Activated T-cell treated with anti-CD3 and anti-CD28 coated beads, Interleukin-2, amount 50 U/mL, for 24 hours (primary cell): ENCODE data around the gene PPP6R3.
A peak's percentile ranks its signal among the peaks of the same experiment; 100 is the strongest.

Experiments
- DNase-seq: peaks from one replicate; pipeline ENCODE4 v3.0.0-alpha.2; 2020
- H3K27ac Mint-ChIP-seq: 2 replicates; pipeline ENCODE4 v1.8.0; 2020; ENCODE audit warnings: mild to moderate bottlenecking, mixed read lengths
- H3K27me3 Mint-ChIP-seq: 2 replicates; pipeline ENCODE4 v1.8.0; 2020; ENCODE audit warnings: mixed read lengths
- H3K36me3 Mint-ChIP-seq: 2 replicates; pipeline ENCODE4 v1.8.0; 2020; ENCODE audit warnings: low read depth, mixed read lengths
- H3K4me1 Mint-ChIP-seq: 2 replicates; pipeline ENCODE4 v1.8.0; 2020; ENCODE audit warnings: low read depth, mixed read lengths
- H3K4me3 Mint-ChIP-seq: 2 replicates; pipeline ENCODE4 v1.8.0; 2020; ENCODE audit warnings: mild to moderate bottlenecking, moderate library complexity, mixed read lengths
- H3K9me3 Mint-ChIP-seq: 2 replicates; pipeline ENCODE4 v1.8.0; 2020; ENCODE audit warnings: mixed read lengths

PPP6R3 gene

GRCh38 chr11:68579455-68579854 is 118.9 kb downstream of the PPP6R3 start:
- Mint-ChIP-seq H3K27ac (no peak overlapping the region), H3K36me3 (peaks cover 96% of the 10 kb centered on the region), H3K4me3 (no peak overlapping the region), H3K4me1 (peaks cover 27% of the 10 kb centered on the region), H3K9me3 (no peaks in the 10 kb centered on the region), H3K27me3 (no peaks in the 10 kb centered on the region)
- no peak for DNase-seq

GRCh38 chr11:68581439-68581838 is 120.9 kb downstream of the PPP6R3 start:
- DNase-seq: no peak
- Mint-ChIP-seq H3K4me1 (peaks cover 27% of the 10 kb centered on the region), H3K9me3 (no peaks in the 10 kb centered on the region), H3K4me3 (no peak overlapping the region), H3K36me3 (peaks cover 94% of the 10 kb centered on the region), H3K27ac (peak overlapping the region; percentile 4), H3K27me3 (no peaks in the 10 kb centered on the region)

- H3K9me3 Mint-ChIP-seq: no peaks in the 10 kb centered on the region
- H3K4me3 Mint-ChIP-seq: no peak overlapping the region
- H3K27me3 Mint-ChIP-seq: no peaks in the 10 kb centered on the region
- H3K36me3 Mint-ChIP-seq: peaks cover 95% of the 10 kb centered on the region
- H3K27ac Mint-ChIP-seq: no peak overlapping the region
- peaks cover 27% of the 10 kb centered on the region for H3K4me1 Mint-ChIP-seq
- no peak for DNase-seq
Measured at GRCh38 chr11:68581901-68582300, 121.3 kb downstream of the PPP6R3 start.

GRCh38 chr11:68582416-68583040 is 122.0 kb downstream of the PPP6R3 start:
- DNase-seq: no peak
- Mint-ChIP-seq H3K36me3 (peaks cover 95% of the 10 kb centered on the region), H3K4me1 (peaks cover 27% of the 10 kb centered on the region), H3K4me3 (no peak overlapping the region), H3K27ac (peak overlapping the region; percentile 87), H3K9me3 (no peaks in the 10 kb centered on the region), H3K27me3 (no peaks in the 10 kb centered on the region)

GRCh38 chr11:68583041-68583446 is 122.5 kb downstream of the PPP6R3 start:
- Mint-ChIP-seq H3K4me1 (peaks cover 27% of the 10 kb centered on the region), H3K9me3 (no peaks in the 10 kb centered on the region), H3K4me3 (no peak overlapping the region), H3K36me3 (peaks cover 95% of the 10 kb centered on the region), H3K27ac (peak overlapping the region; percentile 87), H3K27me3 (no peaks in the 10 kb centered on the region)
- no peak for DNase-seq

- peak; percentile 69 for DNase-seq
- H3K9me3 Mint-ChIP-seq: no peaks in the 10 kb centered on the region
- H3K4me1 Mint-ChIP-seq: peaks cover 22% of the 10 kb centered on the region
- H3K4me3 Mint-ChIP-seq: no peak overlapping the region
- H3K27ac Mint-ChIP-seq: peak overlapping the region; percentile 11
- peaks cover 94% of the 10 kb centered on the region for H3K36me3 Mint-ChIP-seq
- H3K27me3 Mint-ChIP-seq: no peaks in the 10 kb centered on the region
Measured at GRCh38 chr11:68584097-68584496, 123.5 kb downstream of the PPP6R3 start.

- DNase-seq: no peak
- Mint-ChIP-seq H3K27ac (peak overlapping the region; percentile 85), H3K4me1 (peaks cover 19% of the 10 kb centered on the region), H3K9me3 (no peaks in the 10 kb centered on the region), H3K4me3 (no peak overlapping the region), H3K36me3 (peaks cover 94% of the 10 kb centered on the region), H3K27me3 (no peaks in the 10 kb centered on the region)
Measured at GRCh38 chr11:68584991-68585524, 124.5 kb downstream of the PPP6R3 start.

- Mint-ChIP-seq H3K9me3 (no peaks in the 10 kb centered on the region), H3K27me3 (no peaks in the 10 kb centered on the region), H3K27ac (peak overlapping the region; percentile 6), H3K36me3 (peaks cover 95% of the 10 kb centered on the region), H3K4me3 (no peak overlapping the region), H3K4me1 (peaks cover 6% of the 10 kb centered on the region)
- no peak for DNase-seq
Measured at GRCh38 chr11:68589547-68590216, 129.1 kb downstream of the PPP6R3 start.

GRCh38 chr11:68591719-68592118 is 131.2 kb downstream of the PPP6R3 start:
- peaks cover 95% of the 10 kb centered on the region for H3K36me3 Mint-ChIP-seq
- H3K27me3 Mint-ChIP-seq: no peaks in the 10 kb centered on the region
- DNase-seq: no peak
- no peak overlapping the region for H3K4me3 Mint-ChIP-seq
- H3K9me3 Mint-ChIP-seq: no peaks in the 10 kb centered on the region
- no peak overlapping the region for H3K27ac Mint-ChIP-seq
- H3K4me1 Mint-ChIP-seq: no peaks in the 10 kb centered on the region

GRCh38 chr11:68593441-68593840 is 132.9 kb downstream of the PPP6R3 start:
- H3K9me3 Mint-ChIP-seq: no peaks in the 10 kb centered on the region
- no peak overlapping the region for H3K4me3 Mint-ChIP-seq
- H3K27ac Mint-ChIP-seq: peak overlapping the region; percentile 44
- H3K36me3 Mint-ChIP-seq: peaks cover 94% of the 10 kb centered on the region
- no peaks in the 10 kb centered on the region for H3K27me3 Mint-ChIP-seq
- DNase-seq: no peak
- H3K4me1 Mint-ChIP-seq: peaks cover 4% of the 10 kb centered on the region

- no peak overlapping the region for H3K27ac Mint-ChIP-seq
- H3K9me3 Mint-ChIP-seq: no peaks in the 10 kb centered on the region
- no peak overlapping the region for H3K4me3 Mint-ChIP-seq
- peaks cover 11% of the 10 kb centered on the region for H3K4me1 Mint-ChIP-seq
- H3K36me3 Mint-ChIP-seq: peaks cover 95% of the 10 kb centered on the region
- DNase-seq: no peak
- no peaks in the 10 kb centered on the region for H3K27me3 Mint-ChIP-seq
Measured at GRCh38 chr11:68594123-68594522, 133.6 kb downstream of the PPP6R3 start.

GRCh38 chr11:68596231-68596630 is 135.7 kb downstream of the PPP6R3 start:
- no peaks in the 10 kb centered on the region for H3K27me3 Mint-ChIP-seq
- H3K27ac Mint-ChIP-seq: peak overlapping the region; percentile 74
- peaks cover 12% of the 10 kb centered on the region for H3K4me1 Mint-ChIP-seq
- no peaks in the 10 kb centered on the region for H3K9me3 Mint-ChIP-seq
- H3K4me3 Mint-ChIP-seq: no peak overlapping the region
- DNase-seq: no peak
- peaks cover 95% of the 10 kb centered on the region for H3K36me3 Mint-ChIP-seq

- Mint-ChIP-seq H3K4me1 (peaks cover 12% of the 10 kb centered on the region), H3K4me3 (no peak overlapping the region), H3K36me3 (peaks cover 95% of the 10 kb centered on the region), H3K27me3 (no peaks in the 10 kb centered on the region), H3K27ac (peak overlapping the region; percentile 79), H3K9me3 (no peaks in the 10 kb centered on the region)
- no peak for DNase-seq
Measured at GRCh38 chr11:68598816-68599653, 138.5 kb downstream of the PPP6R3 start.

- H3K4me3 Mint-ChIP-seq: no peak overlapping the region
- no peaks in the 10 kb centered on the region for H3K27me3 Mint-ChIP-seq
Measured at GRCh38 chr11:68601147-68601546, 140.6 kb downstream of the PPP6R3 start.

More at GRCh38 chr11:68601147-68601546, 140.6 kb downstream of the PPP6R3 start:
- Mint-ChIP-seq H3K4me1 (peaks cover 12% of the 10 kb centered on the region), H3K27ac (peak overlapping the region; percentile 15), H3K9me3 (no peaks in the 10 kb centered on the region), H3K36me3 (peaks cover 99% of the 10 kb centered on the region)
- DNase-seq: no peak
